Lower lobe of right lung (tissue), 2 donors: Measurements from ENCODE around the gene SOCS6. TPM values are rescaled to one million over a fixed set of nuclear protein-coding genes. Genes with fewer than 3 reads are reported as not detected.

ENCODE experiments used
- ATAC-seq, 2 donors: fragments of 200-7000 bp; cut with Tn5 transposase; one replicate each; pipeline ENCODE4 v1.9.1; 2020 to 2022; ENCODE audit warnings: mild to moderate bottlenecking in 2 of 2, moderate library complexity in 2 of 2
- DNase-seq: peaks from one replicate; pipeline ENCODE4 v3.0.0-alpha.2; 2020
- H3K27ac ChIP-seq: fragments of 200-600 bp; one replicate; pipeline ENCODE4 v1.8.0; 2022
- H3K27me3 ChIP-seq: fragments of 200-600 bp; one replicate; pipeline ENCODE4 v1.8.0; 2022; ENCODE audit warnings: low read depth
- H3K36me3 ChIP-seq: fragments of 200-600 bp; one replicate; pipeline ENCODE4 v1.8.0; 2022; ENCODE audit warnings: mild to moderate bottlenecking
- H3K4me1 ChIP-seq: fragments of 200-600 bp; one replicate; pipeline ENCODE4 v1.8.0; 2022
- H3K4me3 ChIP-seq: fragments of 200-600 bp; one replicate; pipeline ENCODE4 v1.8.0; 2022; ENCODE audit warnings: mild to moderate bottlenecking
- H3K9me3 ChIP-seq: fragments of 200-600 bp; one replicate; pipeline ENCODE4 v1.8.0; 2022
- CTCF ChIP-seq: fragments of 200-600 bp; IDR thresholded peaks from one replicate; pipeline ENCODE4 v1.8.0; 2022; ENCODE audit warnings: antibody characterized with exemption, mild to moderate bottlenecking
- intact Hi-C: fragments of 100-400 bp; cut with DNase I; formaldehyde crosslinking; loops from one replicate; pipeline ENCODE4 v1.11.0; 2022
- total RNA-seq: library from RNA; stranded (reverse); fragmentation: NEBNext Ultra II Directional; extraction: Animal tissue kit (Norgen Biotek cat#: 25700); gene quantifications from one replicate; pipeline ENCODE4 v1.2.1, GENCODE V29; 2021
- donor health status: DM: no; HTN: yes; CAD: no; lungs with severe emphysema.

SOCS6 gene
- total RNA-seq, 1 donor from 2014 or later, result 24.8 TPM

- intact Hi-C loops, result no loop called here
- DNase-seq (no peak), ATAC-seq (no peak)
- Histone ChIP-seq H3K36me3 (no peaks in the 10 kb centered on the region), H3K9me3 (no peaks in the 10 kb centered on the region), H3K4me1 (peaks cover 20% of the 10 kb centered on the region), H3K27me3 (no peaks in the 10 kb centered on the region), H3K27ac (no peak overlapping the region), H3K4me3 (no peak overlapping the region)
- no peak for TF ChIP-seq CTCF
Measured at GRCh38 chr18:70314151-70314782, 25.4 kb downstream of the SOCS6 start.

DNA sequence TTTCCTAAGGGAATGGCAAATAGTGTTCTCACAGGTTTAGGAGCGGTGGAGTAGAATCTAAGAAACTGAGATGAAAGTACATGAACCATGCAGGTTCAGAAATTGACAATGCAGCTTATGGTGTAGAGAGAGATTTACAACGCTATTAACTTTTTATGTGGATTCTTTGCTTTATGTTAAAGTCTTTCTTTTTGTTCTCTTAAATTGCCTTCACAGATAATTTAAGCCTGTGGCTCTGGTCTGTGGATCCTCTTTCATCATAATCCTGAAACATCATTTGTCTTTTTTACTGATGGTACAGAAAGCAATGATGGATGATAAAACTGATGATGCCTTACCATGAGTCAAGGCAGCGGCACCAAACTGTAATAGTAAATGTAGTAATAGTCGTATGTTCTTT is 30.3 kb downstream of the SOCS6 start:
- DNase-seq, result no peak
- no peak for ATAC-seq
- no peaks in the 10 kb centered on the region for H3K36me3 ChIP-seq
- H3K27me3 ChIP-seq, result no peaks in the 10 kb centered on the region
- H3K9me3 ChIP-seq, result no peaks in the 10 kb centered on the region
- no peak overlapping the region for H3K27ac ChIP-seq
- H3K4me3 ChIP-seq, result no peak overlapping the region
- no peak for TF ChIP-seq CTCF
- intact Hi-C loops, result no loop called here
- no peaks in the 10 kb centered on the region for H3K4me1 ChIP-seq

GRCh38 chr18:70321616-70322015 is 32.8 kb downstream of the SOCS6 start:
- DNase-seq (no peak), ATAC-seq (no peak)
- H3K9me3 ChIP-seq, result no peaks in the 10 kb centered on the region
- intact Hi-C loops, result no loop called here
- no peak overlapping the region for H3K4me3 ChIP-seq
- H3K27ac ChIP-seq, result no peak overlapping the region
- H3K4me1 ChIP-seq, result no peaks in the 10 kb centered on the region
- H3K27me3 ChIP-seq, result no peaks in the 10 kb centered on the region
- peaks cover 15% of the 10 kb centered on the region for H3K36me3 ChIP-seq
- no peak for TF ChIP-seq CTCF

GRCh38 chr18:70322385-70322784 is 33.5 kb downstream of the SOCS6 start:
- Histone ChIP-seq H3K27me3 (no peaks in the 10 kb centered on the region), H3K9me3 (no peaks in the 10 kb centered on the region), H3K4me1 (no peaks in the 10 kb centered on the region), H3K36me3 (peaks cover 15% of the 10 kb centered on the region), H3K4me3 (no peak overlapping the region), H3K27ac (no peak overlapping the region)
- ATAC-seq, result no peak
- no peak for DNase-seq
- no peak for TF ChIP-seq CTCF
- intact Hi-C loops, result no loop called here

- intact Hi-C loops, result no loop called here
- no peaks in the 10 kb centered on the region for H3K9me3 ChIP-seq
- no peaks in the 10 kb centered on the region for H3K27me3 ChIP-seq
- ATAC-seq (peak in 1 of 2 donors; percentile 12), DNase-seq (no peak)
- H3K4me3 ChIP-seq, result no peak overlapping the region
- H3K36me3 ChIP-seq, result peaks cover 15% of the 10 kb centered on the region
- no peaks in the 10 kb centered on the region for H3K4me1 ChIP-seq
- no peak for TF ChIP-seq CTCF
- no peak overlapping the region for H3K27ac ChIP-seq
Measured at GRCh38 chr18:70322928-70323327, 34.1 kb downstream of the SOCS6 start.
